Stomach (tissue), 9 donors: ENCODE measurements around the gene OLA1. TPM values are rescaled to one million over a fixed set of nuclear protein-coding genes. Genes with fewer than 3 reads are reported as not detected.

Source experiments
- DNase-seq, 2 donors: peaks; one replicate each; pipeline versions ENCODE4 v3.0.0 to v3.0.0-alpha.2; 2013 to 2019
- H3K27ac ChIP-seq, 5 donors: fragments of 200-600 bp in 4 of 5; sonication (generic) in 4 of 5; one replicate each; pipeline ENCODE4 v1.5.1; 2013 to 2019; ENCODE audit warnings: mild to moderate bottlenecking in 1 of 5, moderate library complexity in 1 of 5
- H3K27me3 ChIP-seq, 3 donors: fragments of 200-600 bp; sonication (generic); one replicate each; pipeline ENCODE4 v1.5.1; 2017 to 2019; ENCODE audit warnings: mixed run types in 1 of 3
- H3K36me3 ChIP-seq, 4 donors: fragments of 200-600 bp; sonication (generic); 1 replicate in 3 of 4; 2 replicates in 1 of 4; pipeline ENCODE4 v1.5.1; 2016 to 2019
- H3K4me1 ChIP-seq, 4 donors: fragments of 200-600 bp; sonication (generic); one replicate each; pipeline ENCODE4 v1.5.1; 2016 to 2019
- H3K4me3 ChIP-seq, 4 donors: fragments of 200-600 bp; sonication (generic) in 3 of 4; one replicate each; pipeline ENCODE4 v1.5.1; 2016 to 2019; ENCODE audit warnings: mild to moderate bottlenecking in 1 of 4
- H3K9me3 ChIP-seq, 4 donors: fragments of 200-600 bp; sonication (generic); one replicate each; pipeline ENCODE4 v1.5.1; 2016 to 2019
- EP300 ChIP-seq: sonication (generic); formaldehyde crosslinking; IDR thresholded peaks from one replicate; pipeline ENCODE4 v1.6.1; 2017; ENCODE audit warnings: antibody characterized with exemption
- POLR2A ChIP-seq, 4 donors: fragments of 450-650 bp; IDR thresholded peaks; one replicate each; pipeline ENCODE4 v1.6.1; 2016; ENCODE audit warnings: antibody characterized with exemption in 4 of 4, control low read depth in 2 of 4, mild to moderate bottlenecking in 1 of 4, moderate library complexity in 1 of 4
- POLR2AphosphoS5 ChIP-seq, 3 donors: sonication (generic); formaldehyde crosslinking; IDR thresholded peaks; one replicate each; pipeline ENCODE4 v1.6.1; 2016; ENCODE audit warnings: antibody characterized with exemption in 3 of 3
- WGBS, 5 donors: extraction: QIAGEN DNeasy Blood & Tissue Kit in 3 of 5; methylation state at CpG; one replicate each; pipeline versions ENCODE4 v1.1.5 to v1.1.7; 2013 to 2018; 5-methylcytosine and 5-hydroxymethylcytosine counted together
- intact Hi-C: fragments of 100-400 bp; cut with DNase I; formaldehyde crosslinking; loops from one replicate; pipeline ENCODE4 v1.15.1; 2023; ENCODE audit warnings: low total_unique reads
- polyA plus RNA-seq, 3 donors: library from polyadenylated mRNA; stranded (reverse); fragments of 200-250 nt; gene quantifications; one replicate each; pipeline ENCODE4 v1.2.3, GENCODE V29; 2013
- small RNA-seq, 4 donors: library from RNA; depleted of rRNA; stranded (forward); fragments of <200 nt; gene quantifications; one replicate each; pipeline ENCODE3, GENCODE V24; 2016
- total RNA-seq, 5 donors: library from RNA; depleted of rRNA; stranded (reverse); fragments of >200 nt; gene quantifications; one replicate each; pipeline versions ENCODE4 v1.1.0 to v1.2.3, GENCODE V29; 2014 to 2016
- TF ChIP-seq, protein P1 (sequence below), 7 experiments: fragments of 450-650 bp in 4 of 7; fragments of 200-600 bp in 3 of 7; sonication (generic) in 3 of 7; IDR thresholded peaks; one replicate each; pipeline ENCODE4 v1.5.1; 2016 to 2019; ENCODE audit warnings: antibody characterized with exemption in 7 of 7, control low read depth in 2 of 7, mild to moderate bottlenecking in 1 of 7
- donor health status: healthy with polysubstance abuse.
- donor health status: Bipolar disorder and iron deficiency.
- donor health status: healthy.

The OLA1 gene
- total and polyA plus RNA-seq, 8 donors, result 20.6 to 149 (median 75.3) TPM

DNA sequence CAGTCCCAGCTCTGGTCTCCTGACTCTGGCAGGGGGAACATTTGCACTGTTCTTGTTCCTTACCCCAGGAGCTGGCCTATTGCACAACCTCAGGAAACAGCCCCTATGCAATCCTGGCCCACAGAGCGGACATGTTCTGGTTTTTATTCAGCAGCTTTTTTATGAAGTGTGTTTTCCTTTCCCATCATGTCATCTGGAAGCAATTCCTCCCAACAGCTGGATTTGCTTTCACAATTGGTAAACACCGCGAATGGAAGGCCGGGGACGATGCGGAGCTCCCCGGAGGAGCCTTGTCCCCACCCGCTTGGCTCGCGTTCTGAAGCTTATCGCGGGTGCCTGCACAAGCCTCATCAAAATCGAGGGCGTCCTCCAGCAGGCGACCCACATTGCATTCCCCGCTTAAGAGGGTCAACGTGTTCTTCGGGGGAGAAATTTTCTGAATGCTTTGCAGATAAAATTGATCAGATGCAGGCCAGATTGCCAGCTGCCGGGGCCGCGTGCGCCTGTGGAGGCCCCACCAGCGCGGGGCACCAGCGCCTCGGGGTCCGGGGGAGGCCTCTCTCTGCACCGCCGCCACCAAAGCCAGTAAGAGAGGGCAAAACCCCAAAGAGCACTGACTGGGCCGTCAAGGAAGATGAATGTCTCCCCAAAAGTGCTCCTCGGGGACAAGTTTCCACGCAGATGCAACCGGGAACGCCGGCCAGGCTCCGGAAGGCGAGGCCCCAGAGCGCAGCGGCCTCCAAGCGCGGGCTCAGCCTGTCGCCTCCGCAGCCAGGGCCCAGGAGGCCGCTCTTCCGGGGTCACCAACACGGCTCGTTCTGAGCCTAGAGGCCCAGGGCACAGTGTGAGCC is 222.8 kb downstream of the OLA1 start:
- Histone ChIP-seq H3K36me3 (no peaks in the 10 kb centered on the region), H3K4me1 (peaks cover 4 to 36% (median 21%) of the 10 kb centered on the region in 4 donors), H3K9me3 (no peaks in the 10 kb centered on the region), H3K27ac (peak overlapping the region; percentile 67 to 92 (median 83)), H3K4me3 (no peak overlapping the region), H3K27me3 (no peaks in the 10 kb centered on the region)
- intact Hi-C loops, result no loop called here
- TF ChIP-seq POLR2AphosphoS5 (IDR thresholded peaks at IDR 0.05), result peak; percentile 33 to 68 (median 62)
- TF ChIP-seq, protein P1, sequence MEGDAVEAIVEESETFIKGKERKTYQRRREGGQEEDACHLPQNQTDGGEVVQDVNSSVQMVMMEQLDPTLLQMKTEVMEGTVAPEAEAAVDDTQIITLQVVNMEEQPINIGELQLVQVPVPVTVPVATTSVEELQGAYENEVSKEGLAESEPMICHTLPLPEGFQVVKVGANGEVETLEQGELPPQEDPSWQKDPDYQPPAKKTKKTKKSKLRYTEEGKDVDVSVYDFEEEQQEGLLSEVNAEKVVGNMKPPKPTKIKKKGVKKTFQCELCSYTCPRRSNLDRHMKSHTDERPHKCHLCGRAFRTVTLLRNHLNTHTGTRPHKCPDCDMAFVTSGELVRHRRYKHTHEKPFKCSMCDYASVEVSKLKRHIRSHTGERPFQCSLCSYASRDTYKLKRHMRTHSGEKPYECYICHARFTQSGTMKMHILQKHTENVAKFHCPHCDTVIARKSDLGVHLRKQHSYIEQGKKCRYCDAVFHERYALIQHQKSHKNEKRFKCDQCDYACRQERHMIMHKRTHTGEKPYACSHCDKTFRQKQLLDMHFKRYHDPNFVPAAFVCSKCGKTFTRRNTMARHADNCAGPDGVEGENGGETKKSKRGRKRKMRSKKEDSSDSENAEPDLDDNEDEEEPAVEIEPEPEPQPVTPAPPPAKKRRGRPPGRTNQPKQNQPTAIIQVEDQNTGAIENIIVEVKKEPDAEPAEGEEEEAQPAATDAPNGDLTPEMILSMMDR (IDR thresholded peaks at IDR 0.05), result no peak
- WGBS, 5 donors, result 77 to 83% (median 79%) methylated on average over 32 to 47 of the region's 47 CpGs
- DNase-seq, result peak; percentile 46 to 90

GRCh38 chr2:174024524-174025270 is 223.6 kb downstream of the OLA1 start:
- peak; percentile 46 to 91 for DNase-seq
- Histone ChIP-seq H3K36me3 (no peaks in the 10 kb centered on the region), H3K27me3 (no peaks in the 10 kb centered on the region), H3K9me3 (no peaks in the 10 kb centered on the region), H3K4me1 (peaks cover 4 to 36% (median 21%) of the 10 kb centered on the region in 4 donors), H3K27ac (peak overlapping the region; percentile 37 to 92 (median 83)), H3K4me3 (no peak overlapping the region)
- WGBS, 5 donors, result 47 to 75% (median 65%) methylated on average over 14 of the region's 14 CpGs
- TF ChIP-seq POLR2AphosphoS5 (IDR thresholded peaks at IDR 0.05) (no peak), EP300 (no peak), POLR2A (IDR thresholded peaks at IDR 0.05) (no peak)
- TF ChIP-seq, protein P1 (IDR thresholded peaks at IDR 0.05), result no peak
- intact Hi-C loops, result no loop called here

DNA sequence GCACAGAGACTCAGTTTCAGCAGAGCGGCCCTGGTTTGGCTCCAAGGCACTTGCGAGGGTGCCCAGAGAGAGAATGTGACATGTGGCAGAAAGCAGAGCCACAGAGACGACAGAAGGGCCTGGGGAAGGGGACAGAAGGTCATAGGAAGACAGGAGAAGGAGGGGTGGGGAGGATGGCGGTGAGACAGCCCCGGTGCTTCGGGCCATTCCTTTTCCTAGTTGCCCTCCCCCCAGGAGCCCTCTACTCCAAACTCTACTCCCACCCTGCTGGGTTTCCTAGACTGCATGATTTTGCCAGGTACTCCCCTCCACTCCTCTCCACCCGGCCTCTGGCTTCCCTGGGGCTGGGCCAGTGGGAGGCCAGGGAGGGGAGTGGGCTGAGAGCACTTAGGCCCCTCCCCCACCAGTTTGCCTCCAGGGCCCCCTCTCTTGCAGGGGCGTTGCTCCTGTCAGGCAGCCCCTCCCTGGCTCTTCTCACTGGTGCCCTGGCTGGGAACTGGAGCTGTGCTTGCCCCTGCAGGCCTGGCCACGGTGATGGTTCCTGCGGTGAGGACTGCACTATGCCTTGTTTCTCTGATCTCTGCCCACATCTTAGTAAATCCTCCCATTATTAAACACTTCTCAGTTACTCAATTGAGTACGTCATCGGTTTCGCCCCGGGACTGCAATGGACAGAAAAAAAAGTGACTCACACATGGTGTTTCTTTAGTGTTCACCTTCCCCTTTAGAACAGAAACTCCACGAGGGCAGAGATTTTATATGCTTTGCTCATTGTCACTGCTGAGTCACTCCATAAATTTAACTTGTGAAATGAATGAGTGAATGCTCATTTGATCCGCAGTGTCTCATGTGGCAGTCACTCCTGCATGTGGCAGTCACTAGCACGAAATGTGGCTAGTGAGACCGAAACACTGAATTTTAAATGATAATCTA is 224.5 kb downstream of the OLA1 start:
- H3K4me3 ChIP-seq, result no peak overlapping the region
- H3K27me3 ChIP-seq, result no peaks in the 10 kb centered on the region
- no peaks in the 10 kb centered on the region for H3K9me3 ChIP-seq
- H3K36me3 ChIP-seq, result no peaks in the 10 kb centered on the region
- DNase-seq, result peak; percentile 45 to 69
- TF ChIP-seq POLR2AphosphoS5 (IDR thresholded peaks at IDR 0.05) (peak in 1 of 3 donors; percentile 48), EP300 (no peak)
- 56 to 72% (median 63%) methylated on average over 18 of the region's 18 CpGs for WGBS, 5 donors
- peaks cover 4 to 36% (median 21%) of the 10 kb centered on the region in 4 donors for H3K4me1 ChIP-seq
- intact Hi-C loops, result no loop called here
- H3K27ac ChIP-seq, result peak overlapping the region; percentile 61 to 92 (median 83)

Small RNA genes lying within 50 kb of the gene (small RNA-seq; reads per million reads assigned to genes)
- gene RF00019, result 0 reads per million in 4 donors

Other genes starting within 250 kb of the OLA1 start
- not detected for gene SP9, start 86.4 kb upstream of the OLA1 start, total RNA-seq
- gene SP9, start 86.4 kb upstream of the OLA1 start, polyA plus RNA-seq, result not detected
- gene SCRN3, start 147.2 kb upstream of the OLA1 start, total RNA-seq, result 10 to 100 TPM in 3 of 5 donors, 1 to 10 TPM in 2; 4.3 to 39.7 (median 20.3) TPM
- 10 to 100 TPM in 2 of 3 donors, 1 to 10 TPM in 1; 9.9 to 15.8 (median 13.2) TPM for gene SCRN3, start 147.2 kb upstream of the OLA1 start, polyA plus RNA-seq
- 10 to 100 TPM in 4 of 5 donors, under 1 TPM in 1; 0.87 to 43.1 (median 25.1) TPM for gene GPR155, start 238.5 kb upstream of the OLA1 start, total RNA-seq
- 1 to 10 TPM; 3.1 to 6.7 (median 3.9) TPM for gene GPR155, start 238.5 kb upstream of the OLA1 start, polyA plus RNA-seq